ENCODE measurements around the gene PDCD2L.
A peak's percentile ranks its signal among the peaks of the same experiment; 100 is the strongest.
"Not testable (repeated sequence)": the region's sequence is repeated elsewhere in the genome, so short reads cannot be mapped to it uniquely, and the experiment has no call there.

PDCD2L gene

GRCh38 chr19:34404109-34404909 lies at the start of gene PDCD2L:
TSS of gene PDCD2L (plus strand) at chr19:34404399. CDS start at chr19:34404431, 32 bp downstream.
- DNase-seq, result peak; percentile 97

- DNase-seq, result no peak
These were observed 49.0 kb upstream of the PDCD2L start for GRCh38 chr19:34355201-34355600.

- no peak for DNase-seq
These were observed 47.3 kb upstream of the PDCD2L start for GRCh38 chr19:34356875-34357274.

GRCh38 chr19:34357431-34357830 lies 46.8 kb upstream of the PDCD2L start:
- no peak for DNase-seq

- peak; percentile 98 for DNase-seq
These were observed 44.9 kb upstream of the PDCD2L start for GRCh38 chr19:34359140-34359953.

GRCh38 chr19:34359954-34360315 lies 44.3 kb upstream of the PDCD2L start:
- no peak for DNase-seq

- DNase-seq, result no peak
These were observed 43.8 kb upstream of the PDCD2L start for GRCh38 chr19:34360354-34360909.

- DNase-seq, result no peak
These were observed 41.5 kb upstream of the PDCD2L start for GRCh38 chr19:34362679-34363069.

- DNase-seq, result no peak
These were observed 41.1 kb upstream of the PDCD2L start for GRCh38 chr19:34363094-34363493.

- DNase-seq, result no peak
These were observed 40.3 kb upstream of the PDCD2L start for GRCh38 chr19:34363930-34364329.

GRCh38 chr19:34364462-34364829 lies 39.8 kb upstream of the PDCD2L start:
- no peak for DNase-seq

- DNase-seq, result peak; percentile 90
These were observed 39.3 kb upstream of the PDCD2L start, which contains the start of gene GPI for GRCh38 chr19:34364830-34365462. TSS of gene GPI (plus strand) at chr19:34365196. CDS start at chr19:34365267, 71 bp downstream.

- peak; percentile 69 for DNase-seq
These were observed 38.5 kb upstream of the PDCD2L start for GRCh38 chr19:34365463-34366401.

- DNase-seq, result no peak
These were observed 37.2 kb upstream of the PDCD2L start for GRCh38 chr19:34366738-34367623.

GRCh38 chr19:34367624-34367957 lies 36.6 kb upstream of the PDCD2L start:
- DNase-seq, result no peak

- no peak for DNase-seq
These were observed 35.9 kb upstream of the PDCD2L start for GRCh38 chr19:34368338-34368737.

- not testable (repeated sequence) for DNase-seq
These were observed 35.0 kb upstream of the PDCD2L start for GRCh38 chr19:34369166-34369565.

- no peak for DNase-seq
These were observed 34.1 kb upstream of the PDCD2L start for GRCh38 chr19:34370117-34370516.

- DNase-seq, result no peak
These were observed 33.2 kb upstream of the PDCD2L start for GRCh38 chr19:34370983-34371382.

GRCh38 chr19:34373601-34374288 lies 30.5 kb upstream of the PDCD2L start:
- DNase-seq, result no peak

- no peak for DNase-seq
These were observed 28.6 kb upstream of the PDCD2L start for GRCh38 chr19:34375598-34375997.
